GM23338 (cell line): ENCODE results near the gene EPHB2. TPM values are rescaled to one million over a fixed set of nuclear protein-coding genes. Genes with fewer than 3 reads are reported as not detected.
A peak's percentile ranks its signal among the peaks of the same experiment; 100 is the strongest.

ENCODE experiments used
- ATAC-seq: fragments of 200-7000 bp; cut with Tn5 transposase; 3 replicates; pipeline ENCODE4 v1.9.1; 2020
- DNase-seq: peaks from one replicate; pipeline ENCODE4 v3.0.0-alpha.2; 2015; ENCODE audit warnings: low spot score
- H2AFZ ChIP-seq: fragments of 200-600 bp; sonication (generic); 2 replicates; pipeline ENCODE4 v1.8.0; 2016; ENCODE audit warnings: antibody characterized with exemption, mild to moderate bottlenecking, moderate library complexity
- H3F3A ChIP-seq: fragments of 200-600 bp; sonication (generic); replicated peaks from 2 replicates; pipeline ENCODE4 v1.8.0; 2017; ENCODE audit warnings: antibody characterized with exemption, mixed run types, low read depth
- H3K27ac ChIP-seq: fragments of 200-600 bp; sonication (generic); 2 replicates; pipeline ENCODE4 v1.6.1; 2016; ENCODE audit warnings: low read depth
- H3K27me3 ChIP-seq: fragments of 200-600 bp; sonication (generic); 2 replicates; pipeline ENCODE4 v1.8.0; 2016; ENCODE audit warnings: mild to moderate bottlenecking, mixed run types, moderate library complexity; ENCODE audit not compliant: insufficient read depth
- H3K36me3 ChIP-seq: fragments of 200-600 bp; sonication (generic); 2 replicates; pipeline ENCODE4 v1.8.0; 2016; ENCODE audit warnings: mild to moderate bottlenecking; ENCODE audit not compliant: insufficient read depth
- H3K4me1 ChIP-seq: fragments of 200-600 bp; sonication (generic); 2 replicates; pipeline ENCODE4 v1.8.0; 2016; ENCODE audit warnings: mild to moderate bottlenecking, moderate library complexity; ENCODE audit not compliant: insufficient read depth
- H3K4me2 ChIP-seq: fragments of 200-600 bp; sonication (generic); 2 replicates; pipeline ENCODE4 v1.7.1; 2017; ENCODE audit warnings: mixed run types
- H3K4me3 ChIP-seq: fragments of 200-600 bp; sonication (generic); 2 replicates; pipeline ENCODE4 v1.6.1; 2016; ENCODE audit warnings: mixed run types
- H3K79me2 ChIP-seq: fragments of 200-600 bp; sonication (generic); replicated peaks from 2 replicates; pipeline ENCODE4 v1.8.0; 2017; ENCODE audit warnings: mild to moderate bottlenecking; ENCODE audit not compliant: insufficient read depth
- H3K9me2 ChIP-seq: fragments of 200-600 bp; sonication (generic); 2 replicates; pipeline ENCODE4 v1.8.0; 2017; ENCODE audit not compliant: insufficient read depth
- H4K20me1 ChIP-seq: fragments of 200-600 bp; sonication (generic); replicated peaks from 2 replicates; pipeline ENCODE4 v1.8.0; 2017; ENCODE audit warnings: mild to moderate bottlenecking; ENCODE audit not compliant: insufficient read depth
- H3K27ac Mint-ChIP-seq: 2 replicates; pipeline ENCODE4 v1.8.0; 2020; ENCODE audit warnings: inconsistent platforms, mild to moderate bottlenecking, moderate library complexity, mixed read lengths
- H3K27me3 Mint-ChIP-seq: 3 replicates; pipeline ENCODE4 v1.8.0; 2022; ENCODE audit warnings: low read depth, mild to moderate bottlenecking, moderate library complexity, mixed read lengths, inconsistent platforms; ENCODE audit not compliant: insufficient read depth, poor library complexity
- H3K36me3 Mint-ChIP-seq: 3 replicates; pipeline ENCODE4 v1.8.0; 2021; ENCODE audit warnings: low read depth, mild to moderate bottlenecking, inconsistent platforms, moderate library complexity, mixed read lengths
- H3K4me1 Mint-ChIP-seq: 3 replicates; pipeline ENCODE4 v1.8.0; 2020; ENCODE audit warnings: mild to moderate bottlenecking, inconsistent platforms, mixed read lengths
- H3K4me3 Mint-ChIP-seq: 3 replicates; pipeline ENCODE4 v1.8.0; 2021; ENCODE audit warnings: moderate library complexity, mild to moderate bottlenecking, inconsistent platforms, mixed read lengths
- H3K9me3 Mint-ChIP-seq: 3 replicates; pipeline ENCODE4 v1.8.0; 2020; ENCODE audit warnings: moderate library complexity, mild to moderate bottlenecking, inconsistent platforms, mixed read lengths
- CREB1 ChIP-seq: fragments of 250-450 bp; sonication (Bioruptor Pico); IDR thresholded peaks from 2 replicates; pipeline ENCODE4 v1.5.0; 2020; ENCODE audit warnings: low read depth, mild to moderate bottlenecking, moderate library complexity
- EZH2 ChIP-seq: fragments of 200-600 bp; sonication (generic); IDR thresholded peaks from one replicate; pipeline ENCODE4 v1.8.0; 2017; ENCODE audit warnings: antibody characterized with exemption, mild to moderate bottlenecking, low read depth; ENCODE audit not compliant: unreplicated experiment
- EZH2phosphoT487 ChIP-seq: fragments of 200-600 bp; sonication (generic); IDR thresholded peaks from one replicate; pipeline ENCODE4 v1.8.1; 2018; ENCODE audit warnings: antibody characterized with exemption; ENCODE audit not compliant: unreplicated experiment
- JUNB ChIP-seq: IDR thresholded peaks from one replicate; pipeline ENCODE4 v1.6.1; 2016; ENCODE audit warnings: antibody characterized with exemption; ENCODE audit not compliant: unreplicated experiment
- NANOG ChIP-seq: IDR thresholded peaks from 2 replicates; pipeline ENCODE4 v1.6.1; 2016; ENCODE audit warnings: antibody characterized with exemption, borderline replicate concordance
- POLR2AphosphoS5 ChIP-seq: IDR thresholded peaks from 2 replicates; pipeline ENCODE4 v1.6.1; 2016; ENCODE audit warnings: antibody characterized with exemption, low read depth
- STAT1 ChIP-seq: IDR thresholded peaks from one replicate; pipeline ENCODE4 v1.6.1; 2016; ENCODE audit warnings: antibody characterized with exemption; ENCODE audit not compliant: unreplicated experiment
- ZNF114 ChIP-seq: fragments of 250-450 bp; sonication (Bioruptor Pico); IDR thresholded peaks from 2 replicates; pipeline ENCODE4 v1.5.0; 2020; ENCODE audit warnings: mild to moderate bottlenecking, moderate library complexity
- ZNF331 ChIP-seq: fragments of 250-450 bp; sonication (Bioruptor Pico); IDR thresholded peaks from 2 replicates; pipeline ENCODE4 v1.5.0; 2020; ENCODE audit warnings: low read depth, mild to moderate bottlenecking, moderate library complexity
- polyA plus RNA-seq: library from polyadenylated mRNA; unstranded; fragments of >200 nt; fragmentation: Nextera tagmentation; extraction: Ambion mirVana; gene quantifications from 2 replicates; pipeline ENCODE4 v1.2.1, GENCODE V29; 2016
- total RNA-seq: library from RNA; depleted of rRNA; stranded (reverse); fragments of >200 nt; shearing (Covaris generic); gene quantifications from 2 replicates; pipeline ENCODE4 v1.2.3, GENCODE V29; 2014
- TF ChIP-seq, protein P1 (sequence below), 2 experiments: fragments of 200-600 bp in 1 of 2; sonication (generic) in 1 of 2; conservative IDR thresholded peaks; 2 replicates each; pipeline versions ENCODE4 v1.5.1 to v1.6.1; 2016 to 2017; ENCODE audit warnings: antibody characterized with exemption in 2 of 2, low read depth in 2 of 2, mild to moderate bottlenecking in 2 of 2, moderate library complexity in 1 of 2
- TF ChIP-seq, protein P2 (sequence below): IDR thresholded peaks from 2 replicates; pipeline ENCODE4 v1.6.1; 2016; ENCODE audit warnings: antibody characterized with exemption

EPHB2 gene
- total and polyA plus RNA-seq, 2 experiments from 2014 or later = 4.1 to 20.1 TPM

DNA sequence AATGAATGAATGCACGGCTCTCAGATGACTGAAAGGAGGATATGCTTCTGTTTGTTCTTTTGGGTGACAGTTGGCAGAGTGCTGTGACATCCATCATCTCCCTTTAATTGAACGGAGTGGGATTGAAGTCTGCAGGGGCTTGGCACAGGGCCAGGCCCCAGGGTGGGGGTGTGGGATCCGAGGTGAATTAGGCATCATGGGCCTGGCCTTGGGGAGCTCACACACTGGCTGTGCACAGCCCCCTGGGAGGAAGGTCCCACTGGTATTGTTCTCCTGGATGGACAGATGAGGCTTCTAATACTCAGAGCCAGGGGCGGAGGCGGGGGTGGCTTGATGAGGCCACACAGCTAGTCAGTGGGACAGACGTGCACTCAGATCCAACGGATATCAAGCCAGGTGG, 19.3 kb downstream of the EPHB2 start:
- no peak for ATAC-seq
- Mint-ChIP-seq H3K27ac (no peak overlapping the region), H3K4me1 (peaks cover 10% of the 10 kb centered on the region), H3K27me3 (peaks cover 3% of the 10 kb centered on the region), H3K4me3 (no peak overlapping the region), H3K36me3 (no peaks in the 10 kb centered on the region), H3K9me3 (no peaks in the 10 kb centered on the region)
- no peaks in the 10 kb centered on the region for H3K4me1 ChIP-seq
- H4K20me1 ChIP-seq = no peaks in the 10 kb centered on the region
- H3K27ac ChIP-seq = no peak overlapping the region
- no peak overlapping the region for H3K4me2 ChIP-seq
- no peaks in the 10 kb centered on the region for H3F3A ChIP-seq
- no peak overlapping the region for H2AFZ ChIP-seq
- H3K9me2 ChIP-seq = no peaks in the 10 kb centered on the region
- H3K27me3 ChIP-seq = no peaks in the 10 kb centered on the region
- no peak for DNase-seq
- TF ChIP-seq NANOG (no peak), STAT1 (no peak)
- no peaks in the 10 kb centered on the region for H3K79me2 ChIP-seq
- H3K36me3 ChIP-seq = no peaks in the 10 kb centered on the region
- no peak overlapping the region for H3K4me3 ChIP-seq

DNA sequence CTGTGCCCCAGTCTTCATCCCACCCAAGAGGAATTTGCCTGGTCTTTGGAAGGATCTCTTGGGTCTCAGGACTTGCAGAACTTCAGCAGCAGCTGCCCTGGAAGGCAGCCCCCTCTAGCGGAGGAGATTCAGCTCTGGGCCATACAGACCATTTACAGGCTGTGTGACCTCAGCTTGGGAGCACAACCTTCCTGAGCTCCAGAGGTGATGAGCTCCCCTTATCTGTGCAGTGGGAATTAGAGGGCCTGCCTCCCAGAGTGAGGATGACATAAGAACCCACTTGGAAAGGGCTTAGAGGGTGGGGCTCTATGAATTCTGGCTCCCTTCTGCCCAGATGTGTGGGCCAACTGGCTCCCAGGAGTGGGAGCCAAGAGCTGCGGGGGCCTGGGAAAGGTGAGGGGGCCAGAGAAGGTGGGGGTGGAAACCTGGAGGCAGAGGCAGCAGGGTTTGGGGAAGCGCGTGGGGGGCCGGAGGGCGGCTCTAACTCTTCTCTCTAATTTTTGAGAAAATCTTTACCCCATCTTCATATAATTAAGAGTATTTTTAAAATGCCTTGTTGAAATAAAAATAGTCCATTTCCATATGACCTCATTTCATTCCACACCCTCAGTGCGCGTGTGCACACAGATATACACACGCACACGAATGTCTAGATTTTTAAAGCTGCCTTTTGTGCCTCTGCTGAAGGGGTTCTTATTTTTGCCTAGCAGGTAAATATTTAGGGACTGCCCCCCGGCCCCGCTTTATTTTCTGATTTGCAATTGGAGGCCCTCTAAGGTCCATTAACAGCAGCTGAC, 21.5 kb downstream of the EPHB2 start:
- Mint-ChIP-seq H3K27ac (no peak overlapping the region), H3K27me3 (peaks cover 5% of the 10 kb centered on the region), H3K9me3 (no peaks in the 10 kb centered on the region), H3K4me3 (no peak overlapping the region), H3K4me1 (peaks cover 13% of the 10 kb centered on the region), H3K36me3 (no peaks in the 10 kb centered on the region)
- no peak overlapping the region for H2AFZ ChIP-seq
- H3K9me2 ChIP-seq = no peaks in the 10 kb centered on the region
- H3K4me3 ChIP-seq = no peak overlapping the region
- H3K36me3 ChIP-seq = no peaks in the 10 kb centered on the region
- H3K4me2 ChIP-seq = no peak overlapping the region
- no peaks in the 10 kb centered on the region for H4K20me1 ChIP-seq
- no peaks in the 10 kb centered on the region for H3K27me3 ChIP-seq
- H3K79me2 ChIP-seq = no peaks in the 10 kb centered on the region
- no peaks in the 10 kb centered on the region for H3F3A ChIP-seq
- TF ChIP-seq, protein P1, sequence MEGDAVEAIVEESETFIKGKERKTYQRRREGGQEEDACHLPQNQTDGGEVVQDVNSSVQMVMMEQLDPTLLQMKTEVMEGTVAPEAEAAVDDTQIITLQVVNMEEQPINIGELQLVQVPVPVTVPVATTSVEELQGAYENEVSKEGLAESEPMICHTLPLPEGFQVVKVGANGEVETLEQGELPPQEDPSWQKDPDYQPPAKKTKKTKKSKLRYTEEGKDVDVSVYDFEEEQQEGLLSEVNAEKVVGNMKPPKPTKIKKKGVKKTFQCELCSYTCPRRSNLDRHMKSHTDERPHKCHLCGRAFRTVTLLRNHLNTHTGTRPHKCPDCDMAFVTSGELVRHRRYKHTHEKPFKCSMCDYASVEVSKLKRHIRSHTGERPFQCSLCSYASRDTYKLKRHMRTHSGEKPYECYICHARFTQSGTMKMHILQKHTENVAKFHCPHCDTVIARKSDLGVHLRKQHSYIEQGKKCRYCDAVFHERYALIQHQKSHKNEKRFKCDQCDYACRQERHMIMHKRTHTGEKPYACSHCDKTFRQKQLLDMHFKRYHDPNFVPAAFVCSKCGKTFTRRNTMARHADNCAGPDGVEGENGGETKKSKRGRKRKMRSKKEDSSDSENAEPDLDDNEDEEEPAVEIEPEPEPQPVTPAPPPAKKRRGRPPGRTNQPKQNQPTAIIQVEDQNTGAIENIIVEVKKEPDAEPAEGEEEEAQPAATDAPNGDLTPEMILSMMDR (conservative IDR thresholded peaks at IDR 0.05; ENCODE audit: low read depth in 2 of 2) = peak; percentile 56 to 73; a peak in 3 of 4 replicates
- TF ChIP-seq NANOG = no peak
- DNase-seq (peak; percentile 67), ATAC-seq (peak; percentile 46)
- H3K27ac ChIP-seq = no peak overlapping the region
- no peaks in the 10 kb centered on the region for H3K4me1 ChIP-seq

DNA sequence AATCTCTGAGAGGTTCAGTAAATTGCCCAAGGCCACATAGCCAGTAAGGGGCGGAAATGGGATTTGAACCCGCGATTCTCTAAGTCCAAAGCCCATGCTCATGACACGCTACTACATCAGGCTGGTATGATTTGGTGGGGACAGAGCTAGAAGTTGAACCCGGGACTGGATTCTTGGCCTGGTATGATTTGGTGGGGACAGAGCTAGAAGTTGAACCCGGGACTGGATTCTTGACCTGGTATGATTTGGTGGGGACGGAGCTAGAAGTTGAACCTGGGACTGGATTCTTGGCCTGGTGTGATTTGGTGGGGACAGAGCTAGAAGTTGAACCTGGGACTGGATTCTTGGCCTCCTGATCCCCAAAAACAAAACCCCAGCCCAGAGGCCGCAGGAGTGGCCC, 23.0 kb downstream of the EPHB2 start:
- Mint-ChIP-seq H3K27me3 (peaks cover 5% of the 10 kb centered on the region), H3K27ac (no peak overlapping the region), H3K36me3 (no peaks in the 10 kb centered on the region), H3K4me1 (peaks cover 13% of the 10 kb centered on the region), H3K9me3 (no peaks in the 10 kb centered on the region), H3K4me3 (no peak overlapping the region)
- H3K4me1 ChIP-seq = no peaks in the 10 kb centered on the region
- no peak for DNase-seq
- H3K79me2 ChIP-seq = no peaks in the 10 kb centered on the region
- no peaks in the 10 kb centered on the region for H3K27me3 ChIP-seq
- no peaks in the 10 kb centered on the region for H3F3A ChIP-seq
- no peak overlapping the region for H3K4me2 ChIP-seq
- no peak overlapping the region for H2AFZ ChIP-seq
- no peaks in the 10 kb centered on the region for H4K20me1 ChIP-seq
- H3K36me3 ChIP-seq = no peaks in the 10 kb centered on the region
- no peak overlapping the region for H3K4me3 ChIP-seq
- no peak for ATAC-seq
- H3K9me2 ChIP-seq = no peaks in the 10 kb centered on the region
- H3K27ac ChIP-seq = no peak overlapping the region
- TF ChIP-seq EZH2phosphoT487 (no peak), ZNF114 (CRISPR knock-in tag) (no peak), JUNB (no peak), STAT1 (no peak), EZH2 (no peak), CREB1 (CRISPR knock-in tag) (no peak), POLR2AphosphoS5 (no peak), ZNF331 (CRISPR knock-in tag) (no peak)
- TF ChIP-seq, protein P2, sequence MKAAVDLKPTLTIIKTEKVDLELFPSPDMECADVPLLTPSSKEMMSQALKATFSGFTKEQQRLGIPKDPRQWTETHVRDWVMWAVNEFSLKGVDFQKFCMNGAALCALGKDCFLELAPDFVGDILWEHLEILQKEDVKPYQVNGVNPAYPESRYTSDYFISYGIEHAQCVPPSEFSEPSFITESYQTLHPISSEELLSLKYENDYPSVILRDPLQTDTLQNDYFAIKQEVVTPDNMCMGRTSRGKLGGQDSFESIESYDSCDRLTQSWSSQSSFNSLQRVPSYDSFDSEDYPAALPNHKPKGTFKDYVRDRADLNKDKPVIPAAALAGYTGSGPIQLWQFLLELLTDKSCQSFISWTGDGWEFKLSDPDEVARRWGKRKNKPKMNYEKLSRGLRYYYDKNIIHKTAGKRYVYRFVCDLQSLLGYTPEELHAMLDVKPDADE = no peak
- TF ChIP-seq, protein P1 (conservative IDR thresholded peaks at IDR 0.05; ENCODE audit: low read depth in 2 of 2) = no peak
